ENCODE results near the gene TFG. TPM values are rescaled to one million over a fixed set of nuclear protein-coding genes. Genes with fewer than 3 reads are reported as not detected.

Gene TFG
- total and polyA plus RNA-seq, 10 of the 15 experiments (the other 5 are each of a cell fraction or from before 2014, with no cell fraction given), result 29.3 to 126 (median 57.6) TPM

- Histone ChIP-seq H3K4me1 (ENCODE audit: control insufficient read depth, insufficient read depth, low read length) (peaks cover 9% of the 10 kb centered on the region), H3K4me2 (ENCODE audit: control insufficient read depth, insufficient read depth) (peak overlapping the region; percentile 64), H3K9ac (ENCODE audit: control insufficient read depth, insufficient read depth, low read length) (peak overlapping the region; percentile 91), H3K9me3 (replicated peaks; ENCODE audit: control insufficient read depth, insufficient read depth, low read length) (no peaks in the 10 kb centered on the region; the same call in 1 of the 3 replicates), H2AFZ (ENCODE audit: control insufficient read depth, low read depth, low read length) (no peak overlapping the region), H3K27ac (ENCODE audit: control insufficient read depth, insufficient read depth) (peak overlapping the region; percentile 91), H3K79me2 (ENCODE audit: control insufficient read depth, insufficient read depth, low read length) (peaks cover 59% of the 10 kb centered on the region), H3K27me3 (replicated peaks in 1 of 2; ENCODE audit: control insufficient read depth in 2 of 2, insufficient read depth in 2 of 2, low read length in 1 of 2) (no peaks in the 10 kb centered on the region), H3K36me3 (ENCODE audit: control insufficient read depth in 2 of 2, insufficient read depth in 2 of 2, low read length in 1 of 2) (peaks cover 0 to 10% of the 10 kb centered on the region in 2 experiments; a peak in 2 of 4 replicates), H3K4me3 (peak overlapping the region; percentile 78), H4K20me1 (ENCODE audit: control insufficient read depth, insufficient read depth) (no peaks in the 10 kb centered on the region)
- ChIA-PET CTCF (interaction anchor here (0.6 to 3.7 kb wide), 17 partner anchors 9 to 247 kb away, joined by 3 to 12 read pairs (median 4); no protein-coding TSS in a partner anchor), POLR2A (interaction anchor here (0.6 to 2.1 kb wide), 7 partner anchors 12 to 69 kb away, joined by 3 to 6 read pairs (median 4); no protein-coding TSS in a partner anchor), SMC1A (ENCODE audit: uncharacterized antibody, unreplicated experiment) (interaction anchor here (0.6 to 6.0 kb wide), 19 partner anchors 8 to 443 kb away, joined by 3 to 34 read pairs (median 4); partner anchors contain the start of genes LNP1 and TOMM70), RAD21 (ENCODE audit: unreplicated experiment) (interaction anchor here (0.8 to 2.0 kb wide), 13 partner anchors 20 to 247 kb away, joined by 3 to 10 read pairs (median 4); no protein-coding TSS in a partner anchor)
- ATAC-seq (peak; percentile 62), FAIRE-seq (no peak), DNase-seq (ENCODE audit: low read depth, low spot score) (peak; percentile 34)
- in situ Hi-C loops (cut with MboI), result no loop called here
- 1% methylated on average over 8 of the region's 8 CpGs for WGBS (ENCODE audit: insufficient coverage, insufficient replicate concordance, low lambda C conversion rate, missing lambda C conversion rate)
- intact Hi-C loops (cut with micrococcal nuclease; ENCODE audit: unreplicated experiment), result loop anchor here (2.0 to 10.0 kb wide), 4 partner anchors 60 to 396 kb away; partner anchors contain the start of genes LNP1 and TOMM70
- BruUV-seq (replicated peaks), result no TSS peak
- TF ChIP-seq RBBP5 (conservative IDR thresholded peaks at IDR 0.05), result no peak
- TF ChIP-seq YY1 (IDR thresholded peaks at IDR 0.05; ENCODE audit: low read depth, low read length), result peak; percentile 57; the same call in 1 of the 2 replicates
- TF ChIP-seq E2F8 (IDR thresholded peaks at IDR 0.05; ENCODE audit: low read depth, partially characterized antibody), result no peak
- no peak for TF ChIP-seq NR2C1 (IDR thresholded peaks at IDR 0.05)
- no peak for TF ChIP-seq CEBPZ (IDR thresholded peaks at IDR 0.05; ENCODE audit: low read depth, low read length)
- no peak for TF ChIP-seq BACH1 (IDR thresholded peaks at IDR 0.05; ENCODE audit: borderline replicate concordance)
- TF ChIP-seq, protein P1, sequence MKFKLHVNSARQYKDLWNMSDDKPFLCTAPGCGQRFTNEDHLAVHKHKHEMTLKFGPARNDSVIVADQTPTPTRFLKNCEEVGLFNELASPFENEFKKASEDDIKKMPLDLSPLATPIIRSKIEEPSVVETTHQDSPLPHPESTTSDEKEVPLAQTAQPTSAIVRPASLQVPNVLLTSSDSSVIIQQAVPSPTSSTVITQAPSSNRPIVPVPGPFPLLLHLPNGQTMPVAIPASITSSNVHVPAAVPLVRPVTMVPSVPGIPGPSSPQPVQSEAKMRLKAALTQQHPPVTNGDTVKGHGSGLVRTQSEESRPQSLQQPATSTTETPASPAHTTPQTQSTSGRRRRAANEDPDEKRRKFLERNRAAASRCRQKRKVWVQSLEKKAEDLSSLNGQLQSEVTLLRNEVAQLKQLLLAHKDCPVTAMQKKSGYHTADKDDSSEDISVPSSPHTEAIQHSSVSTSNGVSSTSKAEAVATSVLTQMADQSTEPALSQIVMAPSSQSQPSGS (IDR thresholded peaks at IDR 0.05; ENCODE audit: low read length), result 0 out of 2 replicates have a peak, but pooled peaks have one; percentile 36
- no peak for TF ChIP-seq IRF3 (IDR thresholded peaks at IDR 0.05)
- TF ChIP-seq ZBTB33 (IDR thresholded peaks at IDR 0.05), result no peak
- TF ChIP-seq IKZF1 (conservative IDR thresholded peaks at IDR 0.05), result peak; percentile 28; the same call in 1 of the 2 replicates
These were observed 1.1 kb downstream of the TFG start for GRCh38 chr3:100710261-100710968.
